CD4-positive, alpha-beta T cell treated with Interleukin-21 for 1 hour (primary cell): ENCODE data around the gene C14orf93.

Experiments used
- DNase-seq: peaks from one replicate; pipeline ENCODE4 v3.0.0-alpha.2; 2020

Gene C14orf93, protein sequence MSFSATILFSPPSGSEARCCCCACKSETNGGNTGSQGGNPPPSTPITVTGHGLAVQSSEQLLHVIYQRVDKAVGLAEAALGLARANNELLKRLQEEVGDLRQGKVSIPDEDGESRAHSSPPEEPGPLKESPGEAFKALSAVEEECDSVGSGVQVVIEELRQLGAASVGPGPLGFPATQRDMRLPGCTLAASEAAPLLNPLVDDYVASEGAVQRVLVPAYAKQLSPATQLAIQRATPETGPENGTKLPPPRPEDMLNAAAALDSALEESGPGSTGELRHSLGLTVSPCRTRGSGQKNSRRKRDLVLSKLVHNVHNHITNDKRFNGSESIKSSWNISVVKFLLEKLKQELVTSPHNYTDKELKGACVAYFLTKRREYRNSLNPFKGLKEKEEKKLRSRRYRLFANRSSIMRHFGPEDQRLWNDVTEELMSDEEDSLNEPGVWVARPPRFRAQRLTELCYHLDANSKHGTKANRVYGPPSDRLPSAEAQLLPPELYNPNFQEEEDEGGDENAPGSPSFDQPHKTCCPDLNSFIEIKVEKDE

DNA sequence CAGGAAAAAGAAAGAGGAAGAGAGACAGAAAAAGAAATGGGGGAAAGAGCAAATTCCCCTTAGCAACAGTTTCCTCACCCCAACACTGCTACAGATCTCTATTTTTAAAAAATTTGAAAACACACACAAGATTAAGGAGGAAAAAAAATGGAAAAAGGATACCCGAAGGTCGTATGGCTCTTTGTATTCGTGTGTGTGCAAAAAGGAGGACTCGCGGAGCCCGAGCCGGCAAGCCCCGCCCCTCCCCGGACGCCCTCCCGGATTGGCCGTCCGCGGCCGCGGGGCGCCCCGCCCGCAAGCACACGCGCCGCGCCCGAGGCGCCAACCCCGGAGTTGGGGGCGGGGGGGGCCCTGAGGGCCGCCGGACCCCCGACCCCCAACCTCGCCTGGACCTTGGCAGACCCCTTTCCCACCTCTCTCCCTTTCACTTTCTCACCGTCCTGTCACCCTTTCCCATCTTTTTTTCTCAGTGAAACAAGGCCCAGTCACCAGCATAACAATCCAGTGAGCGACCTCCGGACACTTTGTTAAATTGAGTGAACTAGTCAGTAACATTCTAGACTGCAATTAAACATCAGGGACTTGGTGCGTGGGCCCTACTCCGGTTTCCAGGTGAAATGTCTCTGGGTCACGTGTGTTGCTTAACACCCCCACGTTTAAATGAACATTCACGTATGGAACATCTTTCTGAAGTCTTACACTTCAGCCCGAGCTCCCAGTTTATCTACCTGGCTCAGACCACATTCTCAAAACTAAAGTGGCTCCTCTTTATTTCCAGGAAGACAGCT is at the start of gene C14orf93:
C14orf93 (minus strand) TSS at position 205 of the 788 bp plus-strand sequence. CDS start 11,120 bp downstream, outside the sequence.
- DNase-seq, result peak; percentile 80

DNA sequence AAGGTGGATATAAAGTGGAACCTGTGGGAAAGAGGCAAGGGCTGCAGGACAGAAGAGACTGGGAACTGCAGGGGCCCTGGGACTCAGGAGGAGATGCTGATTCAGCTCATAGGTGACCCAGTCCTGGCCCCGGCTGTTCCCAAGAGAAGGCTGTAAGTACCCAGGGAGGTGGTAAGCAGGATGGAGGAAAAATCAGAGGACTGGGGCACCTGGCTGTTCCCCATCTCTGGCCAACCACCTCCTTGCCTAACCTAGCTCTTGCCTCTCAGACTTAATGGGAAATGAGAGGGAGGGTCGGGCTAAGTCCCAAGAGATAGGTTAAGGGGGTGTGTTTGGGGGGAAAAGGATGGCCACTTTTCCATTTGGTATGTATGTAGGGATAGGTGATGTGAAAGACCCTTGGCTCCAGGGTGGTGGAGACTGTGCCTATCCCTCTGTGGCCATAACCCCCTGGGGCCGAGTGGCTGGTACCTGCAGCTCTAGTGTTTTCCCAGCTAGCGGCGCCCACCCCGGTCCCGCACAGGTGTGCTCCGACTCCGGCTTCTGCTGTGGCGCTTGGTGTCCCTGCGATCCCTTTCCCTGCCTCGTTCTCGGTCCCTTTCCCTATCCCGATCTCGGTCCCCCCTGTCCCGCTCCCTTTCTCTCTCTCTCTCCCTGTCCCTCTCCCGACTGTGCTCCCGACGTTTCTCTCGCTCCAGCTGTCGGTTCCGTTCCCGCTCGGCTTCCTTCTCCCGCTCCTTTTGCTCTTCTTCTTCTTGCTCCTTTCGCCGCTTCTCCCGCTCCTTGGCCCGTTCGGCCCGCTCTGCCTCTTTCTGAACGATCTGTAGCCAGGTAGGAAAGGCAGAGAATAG is 48.9 kb upstream of the C14orf93 start:
- no peak for DNase-seq

DNA sequence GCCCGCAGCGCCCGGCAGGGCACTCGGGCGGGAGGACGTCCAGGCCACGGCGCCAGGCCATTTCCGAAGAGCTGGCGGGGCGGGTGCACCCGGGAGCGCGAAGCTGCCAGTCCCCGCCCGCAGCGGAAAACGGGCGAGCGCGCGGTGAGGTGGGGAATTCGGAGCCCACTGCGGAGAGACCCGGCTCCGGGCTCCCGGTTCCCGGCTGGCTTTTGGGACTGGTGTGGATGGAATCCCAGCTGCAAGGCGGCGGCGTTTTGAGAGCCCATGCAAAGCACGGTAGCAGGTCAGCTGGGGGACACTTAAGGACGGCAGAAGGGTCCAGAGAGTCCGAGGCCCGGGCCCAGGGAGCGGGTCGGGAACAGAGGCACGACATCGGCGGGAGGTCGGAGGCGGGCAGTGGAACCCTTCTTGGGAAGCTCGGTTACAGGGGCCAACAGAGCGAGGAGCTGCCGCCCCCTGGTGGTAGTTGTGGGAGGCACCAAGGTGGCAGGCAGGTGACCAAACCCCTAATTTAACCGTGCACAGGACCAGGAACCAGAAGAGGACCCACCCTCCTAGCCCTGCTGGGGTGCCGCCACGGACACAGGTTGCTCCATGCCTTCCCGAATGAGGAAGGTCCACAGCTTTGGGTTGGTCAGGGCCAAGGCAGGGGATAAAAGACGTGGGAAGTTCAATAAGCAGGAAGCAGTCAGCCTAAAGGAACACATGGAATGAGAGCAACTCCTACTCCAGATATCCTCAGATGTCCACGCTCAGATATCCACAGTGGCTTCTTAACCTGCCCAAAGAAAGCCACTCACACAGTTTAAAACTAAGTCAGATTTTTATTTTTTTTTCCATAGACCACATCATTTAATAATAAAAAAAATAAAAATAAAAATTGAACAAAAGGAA is 48.1 kb upstream of the C14orf93 start:
- DNase-seq, result peak; percentile 86

DNA sequence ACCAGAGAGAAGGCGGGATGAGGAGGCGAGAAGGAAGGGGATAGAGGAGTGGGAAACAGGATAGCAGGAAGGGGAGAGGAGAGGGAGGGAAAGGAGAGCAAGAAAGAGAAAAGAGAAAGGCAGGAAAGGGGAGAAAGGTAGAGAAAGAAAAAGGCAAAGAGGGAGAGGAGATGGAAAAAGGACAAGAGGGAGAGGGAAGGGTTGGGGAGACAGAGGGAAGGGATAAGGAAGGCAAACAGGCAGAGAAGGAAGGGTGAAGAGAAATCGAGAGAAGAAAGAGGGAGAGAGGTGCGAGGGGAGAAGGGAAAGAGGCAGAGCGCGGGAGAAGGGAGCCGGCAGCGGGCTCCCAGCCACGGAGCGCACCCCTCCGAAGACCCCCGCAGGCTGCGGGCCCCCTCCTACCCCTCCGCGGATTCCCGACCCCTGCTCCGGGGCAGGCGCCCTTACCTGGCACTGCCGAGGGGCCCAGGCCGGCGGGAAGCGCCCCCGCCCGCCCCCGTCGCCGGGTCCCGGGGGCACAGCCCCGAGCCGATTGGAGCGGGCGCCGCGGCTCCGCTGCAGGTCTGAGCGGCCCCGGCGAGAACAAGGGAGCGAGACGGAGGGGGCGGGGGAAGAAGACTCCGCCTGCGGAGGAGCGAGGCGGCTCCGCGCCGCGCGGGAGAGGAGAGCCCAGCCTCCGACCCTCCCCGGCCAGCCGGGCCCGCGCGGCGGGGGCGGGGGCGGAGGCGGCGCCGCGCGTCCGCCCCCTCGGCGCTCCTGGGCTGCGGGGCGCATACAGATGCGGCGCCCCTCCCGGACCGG is 47.2 kb upstream of the C14orf93 start, which contains the start of gene CDH24:
CDH24 (minus strand) TSS at position 565 of the 801 bp plus-strand sequence. CDS start 1,787 bp downstream, outside the sequence.
- peak; percentile 74 for DNase-seq

DNA sequence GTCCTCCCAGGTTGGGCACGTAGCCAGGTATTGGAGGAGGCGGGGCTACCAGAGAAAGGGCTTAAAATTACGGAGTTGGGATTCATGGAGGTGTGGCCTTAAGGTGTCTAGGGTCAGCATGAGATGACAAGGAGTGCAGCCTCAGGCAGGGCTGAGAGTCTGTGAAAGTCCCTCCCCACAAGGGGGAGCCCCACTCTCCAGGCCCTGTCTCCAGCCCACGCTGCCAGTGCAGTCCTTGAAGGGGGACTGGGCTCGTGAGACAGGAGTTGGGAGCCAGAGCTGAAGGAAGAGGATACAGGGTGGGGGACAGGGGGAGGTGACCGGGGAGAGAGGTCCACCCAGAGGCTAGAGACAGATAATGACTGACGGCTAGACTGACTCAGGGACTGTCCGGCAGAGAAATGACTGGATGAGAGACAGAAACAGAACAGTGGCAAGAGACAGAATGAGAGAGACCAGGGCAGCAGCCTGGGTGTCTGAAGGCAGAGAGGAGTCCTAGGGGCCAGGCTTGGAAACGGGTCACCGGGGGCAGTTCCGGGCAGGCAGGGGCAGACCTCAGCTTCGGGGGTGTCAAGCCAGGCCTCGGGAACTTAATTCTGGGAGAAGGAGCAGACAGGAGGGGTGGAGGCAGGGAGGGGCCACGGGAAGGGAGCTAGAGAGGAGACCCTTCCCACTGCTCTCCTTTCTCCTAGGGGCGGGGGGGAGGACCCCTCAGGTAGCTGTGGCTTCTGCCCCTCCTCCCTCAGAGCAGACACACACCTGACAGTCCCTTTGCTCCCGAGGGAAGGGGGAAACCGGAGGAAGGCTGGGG is 46.4 kb upstream of the C14orf93 start:
- DNase-seq, result peak; percentile 74

DNA sequence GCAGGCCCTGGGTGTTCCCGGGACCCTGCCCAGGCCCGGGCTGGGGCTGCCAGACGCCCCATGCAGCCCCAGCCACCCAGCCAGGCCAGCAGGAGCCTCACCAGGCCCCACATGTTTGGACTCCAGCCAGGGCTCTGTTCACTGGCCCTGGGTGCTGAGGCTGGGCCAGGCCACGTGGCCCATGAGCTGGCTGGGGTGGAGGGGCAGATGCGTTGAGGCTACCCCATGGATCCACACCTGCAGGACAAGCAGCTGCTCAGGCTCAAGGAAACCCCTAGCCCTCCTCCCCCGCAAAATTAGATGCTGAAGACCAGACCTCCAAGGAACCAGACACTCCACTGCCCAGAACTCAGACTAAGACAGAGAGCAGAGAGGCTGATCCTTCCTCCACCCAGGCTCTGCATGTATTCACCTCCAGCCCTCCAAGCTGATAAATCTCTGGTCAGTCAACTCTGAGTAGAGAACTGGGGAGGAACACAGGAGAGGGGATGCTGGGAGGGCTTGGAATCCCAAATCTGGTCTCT is 45.7 kb upstream of the C14orf93 start:
- no peak for DNase-seq

DNA sequence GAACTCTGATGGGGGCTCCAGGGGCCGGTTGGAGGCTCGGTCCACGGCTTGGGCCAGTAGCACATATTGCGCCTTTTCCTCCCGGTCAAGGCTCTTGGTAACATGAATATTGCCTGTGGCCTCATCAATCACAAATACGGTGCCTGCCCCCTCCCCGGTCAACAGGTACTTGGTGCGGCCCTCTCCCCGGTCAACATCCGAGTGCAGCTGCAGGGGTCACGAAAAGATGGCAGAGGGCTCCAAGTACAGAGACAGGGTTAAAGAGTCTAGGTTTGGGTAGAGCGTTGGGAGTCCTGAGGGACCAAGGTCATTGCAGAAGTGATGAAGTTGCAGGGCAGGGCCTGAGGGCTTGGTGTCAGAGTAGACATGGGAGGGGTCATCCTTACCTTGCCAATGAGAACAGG is 45.2 kb upstream of the C14orf93 start:
- no peak for DNase-seq

DNA sequence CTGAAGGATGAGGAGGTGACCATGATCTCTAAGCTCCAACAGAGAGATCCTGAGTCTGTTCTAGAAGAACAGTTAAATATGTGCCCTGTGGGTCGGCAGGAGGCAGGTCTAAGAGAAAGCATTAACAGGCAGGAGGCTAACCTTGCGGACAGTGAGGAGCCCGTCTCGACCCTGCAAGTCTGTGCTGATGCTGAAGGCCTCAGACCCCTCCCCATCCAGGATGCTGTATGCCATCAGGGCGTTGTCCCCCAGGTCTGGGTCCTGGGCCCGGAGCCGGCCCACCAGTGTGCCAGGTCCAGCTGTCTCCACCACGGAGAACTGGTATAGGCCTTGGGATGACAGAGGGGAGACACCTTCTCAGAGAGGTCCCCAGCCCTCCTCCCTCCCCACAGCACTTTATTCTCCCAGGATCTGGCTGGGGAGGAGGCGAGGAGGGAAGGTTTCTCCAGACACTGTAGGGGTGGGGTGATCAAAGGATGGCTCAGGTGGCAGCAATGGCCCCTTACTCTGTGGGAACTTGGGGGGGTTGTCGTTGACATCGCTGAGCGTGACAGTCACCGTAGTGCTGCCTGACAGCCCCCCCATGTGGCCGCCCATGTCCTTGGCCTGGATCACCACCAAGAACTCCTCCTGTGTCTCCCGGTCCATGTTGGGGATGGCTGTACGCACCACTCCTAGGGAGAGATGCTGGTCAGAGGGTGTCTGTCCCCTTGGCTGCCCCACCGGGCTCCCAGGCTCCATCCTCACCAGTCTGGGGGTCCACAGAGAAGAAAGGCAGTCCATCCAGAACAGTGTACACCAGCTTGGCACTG is 44.3 kb upstream of the C14orf93 start:
- peak; percentile 12 for DNase-seq

DNA sequence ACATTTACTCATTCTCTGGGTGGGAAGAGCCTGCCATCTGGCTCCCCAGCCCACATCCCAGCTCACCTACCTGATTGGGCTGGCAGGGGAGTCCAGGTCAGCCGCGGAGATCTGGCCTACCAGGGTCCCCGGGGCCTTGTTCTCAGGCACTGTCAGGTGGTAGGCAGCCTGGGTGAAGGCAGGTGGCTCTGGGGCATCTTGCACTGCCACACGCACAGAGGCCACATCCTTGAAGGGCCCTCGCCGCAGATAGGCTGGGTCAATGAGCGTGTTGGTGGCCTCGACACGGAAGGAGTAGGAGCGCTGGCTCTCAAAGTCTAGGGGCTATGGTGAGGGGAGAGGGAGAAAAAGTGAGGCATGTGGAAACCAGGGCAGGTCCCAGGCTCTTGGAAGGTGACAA is 43.5 kb upstream of the C14orf93 start:
- DNase-seq, result no peak

DNA sequence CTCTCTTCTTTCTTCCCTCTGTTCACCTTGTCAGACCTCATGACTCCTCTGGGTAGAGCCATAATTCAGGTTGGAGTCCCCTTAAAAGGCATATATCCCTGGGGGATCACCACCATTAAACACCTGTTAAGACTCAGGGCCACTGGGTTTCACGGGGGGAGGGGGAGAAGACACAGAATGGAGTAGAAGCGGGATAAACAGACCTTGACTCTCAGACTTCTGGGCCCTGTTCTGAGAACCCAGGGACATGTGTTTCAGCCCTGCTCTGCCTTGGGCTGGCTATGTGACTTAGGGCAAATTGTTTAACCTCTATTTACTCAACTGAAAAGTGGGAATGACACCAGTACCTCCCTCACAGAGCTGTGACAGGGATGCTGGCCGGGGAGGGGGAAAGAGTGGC is 42.7 kb upstream of the C14orf93 start:
- DNase-seq, result no peak

DNA sequence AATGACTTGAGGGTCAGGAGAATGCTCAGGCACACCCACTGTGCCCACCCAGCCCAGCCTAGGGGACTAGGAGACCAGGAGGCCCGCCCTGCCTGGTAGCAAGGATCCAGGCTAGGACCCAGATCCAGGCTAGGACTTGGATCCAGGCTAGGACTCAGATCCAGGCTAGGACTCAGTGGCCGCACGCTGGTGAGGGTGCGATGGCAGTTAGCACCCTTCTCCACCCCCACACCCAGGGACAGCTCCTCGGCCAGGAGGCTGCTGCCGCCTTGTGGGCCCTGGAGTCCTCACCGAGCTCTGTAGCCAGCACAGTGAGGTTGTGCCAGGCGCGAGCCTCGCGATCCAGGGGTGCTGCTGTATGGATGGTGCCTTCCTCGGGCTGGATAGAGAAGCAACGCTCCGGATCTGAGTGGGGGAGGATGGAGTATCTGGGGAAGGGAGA is 42.3 kb upstream of the C14orf93 start:
- DNase-seq, result no peak

DNA sequence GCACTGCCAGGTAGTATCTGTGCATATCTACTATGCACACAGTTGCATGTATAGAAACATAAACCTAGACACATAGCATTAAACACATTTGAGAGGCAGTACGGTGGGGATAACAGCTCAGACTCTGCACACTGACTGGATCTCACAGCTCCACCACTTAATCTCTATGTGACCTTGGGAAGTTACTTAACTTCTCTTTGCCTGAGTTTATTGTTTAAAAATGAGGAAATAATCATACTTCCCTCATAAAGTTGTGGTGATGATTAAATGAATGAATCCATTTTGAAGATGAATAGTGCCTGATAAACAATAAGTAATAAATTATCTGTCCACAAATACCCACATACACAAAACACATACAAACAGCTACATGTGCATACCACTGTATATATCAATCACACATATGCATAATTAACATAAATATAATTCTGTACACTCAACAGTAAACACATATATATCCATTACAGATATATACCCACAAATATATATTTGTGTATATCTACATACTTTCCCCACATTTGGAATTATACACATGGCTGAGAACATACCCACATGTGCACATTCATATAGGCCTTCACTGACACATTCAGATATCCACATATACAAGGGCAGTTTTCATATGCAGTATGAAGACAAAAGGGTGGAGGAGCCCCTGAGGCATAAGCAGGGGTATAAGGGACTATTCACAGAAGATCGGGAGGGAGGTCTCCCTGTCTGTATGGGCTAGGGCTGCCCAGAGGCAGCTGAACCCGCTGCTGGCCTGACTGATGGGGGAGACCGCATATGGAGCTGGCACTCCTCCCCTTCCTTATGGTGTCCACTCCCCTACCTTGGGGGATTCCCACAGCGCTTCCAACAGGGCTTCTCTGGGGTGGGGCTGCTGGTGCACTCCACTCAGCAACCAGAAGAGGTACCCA is 41.5 kb upstream of the C14orf93 start:
- DNase-seq, result no peak

DNA sequence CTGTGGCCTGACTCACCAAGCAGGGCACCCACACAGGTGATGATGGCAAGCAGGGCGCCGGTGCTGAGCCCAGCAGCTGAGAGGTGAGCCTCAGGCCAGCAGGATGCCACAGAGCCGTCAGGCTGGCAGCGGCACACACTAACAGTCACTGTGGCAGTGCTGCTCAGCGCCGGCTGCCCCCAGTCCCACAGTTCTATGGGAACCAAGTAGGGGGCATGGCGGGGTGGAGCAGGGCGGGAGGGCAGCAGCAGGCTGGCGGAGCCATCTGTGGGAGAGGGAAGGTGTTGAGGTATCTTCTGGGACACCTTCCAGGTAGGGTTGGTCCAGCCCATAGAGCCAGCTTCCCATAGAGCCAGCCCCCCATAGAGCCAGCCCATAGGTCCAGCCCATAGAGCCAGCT is 39.1 kb upstream of the C14orf93 start:
- DNase-seq, result no peak

DNA sequence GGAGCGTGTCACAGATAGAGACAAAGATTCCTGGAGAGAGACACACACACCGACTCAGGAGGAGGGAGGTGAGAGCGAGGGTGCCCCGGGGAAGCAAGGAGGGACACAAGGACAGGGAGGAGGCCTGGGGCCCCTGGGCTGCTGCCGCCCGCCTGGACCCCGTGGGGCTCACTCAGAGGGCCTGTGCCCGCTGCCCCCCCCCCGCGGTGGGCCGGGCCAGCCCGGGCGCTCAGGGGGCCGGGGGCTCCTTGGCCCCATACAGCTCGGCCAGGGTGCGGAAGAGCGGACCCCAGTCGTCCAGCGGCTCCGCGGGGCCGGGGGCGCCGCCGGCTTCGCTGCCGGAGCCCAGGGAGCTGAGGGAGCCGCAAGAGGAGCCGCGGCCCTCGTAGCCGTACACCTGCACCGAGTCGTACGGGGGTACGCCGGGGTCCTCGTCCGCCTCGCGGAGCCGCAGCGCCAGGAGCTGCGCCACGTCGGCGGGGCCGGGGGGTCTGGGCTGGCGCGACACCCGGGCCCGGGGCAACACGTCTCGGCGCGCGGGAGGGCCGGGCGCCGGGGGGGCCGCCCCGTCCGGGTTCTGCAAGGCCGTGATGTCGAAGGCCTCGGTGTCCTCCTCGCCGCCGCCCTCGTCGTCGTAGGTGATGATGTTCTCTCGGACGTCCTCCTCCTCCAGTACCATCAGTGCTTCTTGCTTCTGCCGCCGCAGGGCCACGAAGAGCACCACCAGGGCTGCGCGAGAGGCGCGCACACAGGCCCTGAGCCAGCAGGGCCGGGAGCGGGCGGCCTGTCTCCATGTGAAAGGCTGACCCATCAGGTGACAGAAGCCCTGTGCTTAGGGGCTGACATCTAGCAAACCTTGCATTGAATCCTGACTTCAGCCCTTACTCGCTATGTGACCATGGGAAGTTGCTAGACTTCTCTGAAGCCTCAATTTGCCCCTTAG is 38.1 kb upstream of the C14orf93 start:
- DNase-seq, result no peak

DNA sequence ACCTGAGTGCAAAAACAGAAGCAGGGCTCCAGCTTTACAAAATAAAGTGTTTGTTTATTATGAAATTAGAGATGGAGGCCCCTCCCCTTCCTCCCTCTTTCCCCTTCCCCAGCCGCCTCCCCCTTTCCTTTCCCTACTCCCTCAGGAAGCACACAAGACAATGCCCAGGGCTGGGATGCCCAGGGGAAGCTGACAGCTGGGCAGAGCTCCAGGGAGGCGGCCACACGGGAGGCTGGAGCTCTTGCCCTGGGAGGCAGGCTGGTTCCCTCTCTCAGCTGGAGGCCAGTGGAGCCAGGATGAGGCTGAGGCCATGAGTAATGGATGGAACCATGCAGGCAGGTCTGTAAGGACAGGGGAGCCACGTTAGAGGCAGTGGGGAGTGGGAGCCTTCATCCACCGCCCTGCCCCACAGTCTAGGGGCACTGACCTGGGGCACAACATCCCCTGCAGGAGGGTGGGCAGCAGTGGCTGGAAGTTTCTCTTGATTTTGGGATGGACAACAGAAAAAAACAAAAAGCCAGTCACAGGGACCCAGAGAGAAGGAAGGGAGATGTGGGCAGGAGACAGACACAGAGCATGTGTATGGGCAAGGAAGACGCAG is 37.2 kb upstream of the C14orf93 start:
- no peak for DNase-seq
